ENCODE results near the gene ZNF391. TPM values are rescaled to one million over a fixed set of nuclear protein-coding genes. Genes with fewer than 3 reads are reported as not detected.

ZNF391 gene
- total RNA-seq, 1 experiment from 2014 or later = 1.5 TPM

- H3K9ac ChIP-seq (ENCODE audit: low read length) = no peak overlapping the region
- peaks cover 4% of the 10 kb centered on the region; the same call in 1 of the 2 replicates for H3K79me2 ChIP-seq (ENCODE audit: low read length)
- no peak overlapping the region for H3K4me2 ChIP-seq (ENCODE audit: low read depth, low read length, poor library complexity, severe bottlenecking)
- no peaks in the 10 kb centered on the region for H3K27me3 ChIP-seq (ENCODE audit: low read length)
- no peaks in the 10 kb centered on the region for H3K4me1 ChIP-seq (ENCODE audit: low read length)
- no peak overlapping the region for H3K27ac ChIP-seq (ENCODE audit: low read length)
- no peak overlapping the region; the same call in 1 of the 2 replicates for H3K4me3 ChIP-seq (ENCODE audit: low read length)
- H3K9me2 ChIP-seq (replicated peaks; ENCODE audit: insufficient read depth, low read length) = no peaks in the 10 kb centered on the region
- peaks cover 73% of the 10 kb centered on the region for H3K9me3 ChIP-seq (ENCODE audit: low read length)
- H4K20me1 ChIP-seq (ENCODE audit: insufficient read depth, low read depth, low read length) = no peaks in the 10 kb centered on the region
- H2AFZ ChIP-seq (ENCODE audit: low read length) = no peak overlapping the region
- H3K36me3 ChIP-seq (ENCODE audit: insufficient read depth, low read length) = peaks cover 93% of the 10 kb centered on the region
- DNase-seq = no peak
Observed at GRCh38 chr6:27452496-27452897, 63.9 kb downstream of the ZNF391 start.

Small RNA genes within 50 kb of the gene (small RNA-seq; reads per million reads assigned to genes)
- gene MCFD2P1 = not detected

Other genes with a start within 250 kb of the ZNF391 start
- gene PRSS16, start 141.1 kb upstream of the ZNF391 start, total RNA-seq (2014; rRNA removed; shearing (Covaris generic); ENCODE audit: low replicate concordance) = 0.94 TPM in 1 of 2 replicates, not detected in the other
- not detected in 2 replicates for gene POM121L2, start 76.5 kb upstream of the ZNF391 start, total RNA-seq (2014; rRNA removed; shearing (Covaris generic); ENCODE audit: low replicate concordance)
- 9.5 and 18.8 TPM in 2 replicates for gene ZNF184, start 84.3 kb downstream of the ZNF391 start, total RNA-seq (2014; rRNA removed; shearing (Covaris generic); ENCODE audit: low replicate concordance)

Measured in Karpas-422 (cell line).